Esophagus muscularis mucosa (tissue), 4 donors: ENCODE measurements around the gene SPTLC3. TPM values are rescaled to one million over a fixed set of nuclear protein-coding genes. Genes with fewer than 3 reads are reported as not detected.

ENCODE experiments used
- DNase-seq: peaks from one replicate; pipeline ENCODE4 v3.0.0-alpha.2; 2017; ENCODE audit errors: extremely low spot score
- H3K27ac ChIP-seq, 4 donors: fragments of 200-600 bp; sonication (generic); replicated peaks in 1 of 4; 1 replicate in 3 of 4; 2 replicates in 1 of 4; pipeline ENCODE4 v1.5.1; 2016 to 2019; ENCODE audit warnings: mild to moderate bottlenecking in 1 of 4
- H3K27me3 ChIP-seq, 4 donors: fragments of 200-600 bp; sonication (generic); one replicate each; pipeline versions ENCODE4 v1.5.1 to v1.6.0; 2016 to 2019
- H3K36me3 ChIP-seq, 4 donors: fragments of 200-600 bp; sonication (generic); one replicate each; pipeline ENCODE4 v1.5.1; 2016 to 2019
- H3K4me1 ChIP-seq, 4 donors: fragments of 200-600 bp; sonication (generic); one replicate each; pipeline ENCODE4 v1.5.1; 2016 to 2019
- H3K4me3 ChIP-seq, 4 donors: fragments of 200-600 bp; sonication (generic); 1 replicate in 2 of 4; 2 replicates in 2 of 4; pipeline ENCODE4 v1.5.1; 2016 to 2019; ENCODE audit warnings: mild to moderate bottlenecking in 4 of 4, moderate library complexity in 1 of 4
- H3K9me3 ChIP-seq, 4 donors: fragments of 200-600 bp; sonication (generic); 1 replicate in 3 of 4; 2 replicates in 1 of 4; pipeline ENCODE4 v1.5.1; 2016 to 2019
- EP300 ChIP-seq: sonication (generic); formaldehyde crosslinking; IDR thresholded peaks from one replicate; pipeline ENCODE4 v1.6.1; 2017; ENCODE audit warnings: antibody characterized with exemption
- POLR2A ChIP-seq: fragments of 450-650 bp; IDR thresholded peaks from one replicate; pipeline ENCODE4 v1.6.1; 2017; ENCODE audit warnings: antibody characterized with exemption, moderate library complexity, mild to moderate bottlenecking, low read depth
- POLR2AphosphoS5 ChIP-seq, 2 donors: sonication (generic); formaldehyde crosslinking; IDR thresholded peaks; one replicate each; pipeline ENCODE4 v1.6.1; 2017; ENCODE audit warnings: antibody characterized with exemption in 2 of 2
- WGBS: methylation state at CpG from one replicate; pipeline ENCODE4 v1.1.5; 2018; 5-methylcytosine and 5-hydroxymethylcytosine counted together
- intact Hi-C: fragments of 100-400 bp; cut with DNase I; formaldehyde crosslinking; loops from one replicate; pipeline ENCODE4 v1.15.1; 2023
- total RNA-seq, 4 donors: library from RNA; depleted of rRNA; stranded (reverse); fragments of >200 nt; gene quantifications; one replicate each; pipeline versions ENCODE4 v1.1.0 to v1.2.1, GENCODE V29; 2016
- TF ChIP-seq, protein P1 (sequence below), 3 experiments: fragments of 200-600 bp in 2 of 3; fragments of 450-650 bp in 1 of 3; sonication (generic) in 2 of 3; IDR thresholded peaks; one replicate each; pipeline ENCODE4 v1.5.1; 2017 to 2019; ENCODE audit warnings: antibody characterized with exemption in 3 of 3, mild to moderate bottlenecking in 2 of 3, moderate library complexity in 1 of 3

The SPTLC3 gene
- total RNA-seq, 4 donors from 2014 or later = 2.8 to 12.5 (median 3.9) TPM

DNA sequence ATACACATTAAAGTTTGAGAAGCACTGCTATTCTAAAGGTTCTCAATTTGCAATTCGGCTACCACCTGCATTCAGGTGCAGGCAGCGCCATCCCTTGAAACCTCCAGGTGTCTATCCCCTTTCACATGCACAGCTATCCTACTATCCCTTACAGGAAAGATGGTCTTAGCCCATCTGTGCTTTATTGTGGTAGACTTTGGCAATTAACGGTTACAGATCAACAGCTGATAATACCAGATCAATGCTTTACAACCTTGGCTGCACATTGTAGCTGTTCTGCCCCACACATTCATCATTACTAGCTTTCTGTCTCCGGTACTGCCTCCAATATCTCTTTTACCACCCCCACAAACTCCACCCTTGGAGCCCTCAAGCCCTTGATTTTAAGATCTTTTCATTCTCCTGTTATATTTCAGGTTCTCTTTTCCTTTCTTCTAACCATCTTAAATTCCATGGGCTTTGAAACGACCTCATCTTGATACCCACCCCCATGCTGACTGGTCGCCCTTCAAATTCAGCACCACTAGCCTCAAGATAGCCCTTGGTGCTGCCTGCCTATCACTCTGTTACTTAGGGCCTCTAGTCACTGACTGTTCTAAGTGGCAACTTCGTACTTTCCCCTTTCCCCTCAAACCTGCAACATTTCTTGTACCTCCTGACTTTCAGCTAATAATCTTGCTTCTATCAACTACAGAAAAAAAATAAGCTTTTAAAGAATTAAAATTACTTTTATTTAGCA lies 50.8 kb downstream of the SPTLC3 start:
- WGBS = 64% methylated on average over 7 of the region's 7 CpGs
- no peak for DNase-seq
- intact Hi-C loops = no loop called here

DNA sequence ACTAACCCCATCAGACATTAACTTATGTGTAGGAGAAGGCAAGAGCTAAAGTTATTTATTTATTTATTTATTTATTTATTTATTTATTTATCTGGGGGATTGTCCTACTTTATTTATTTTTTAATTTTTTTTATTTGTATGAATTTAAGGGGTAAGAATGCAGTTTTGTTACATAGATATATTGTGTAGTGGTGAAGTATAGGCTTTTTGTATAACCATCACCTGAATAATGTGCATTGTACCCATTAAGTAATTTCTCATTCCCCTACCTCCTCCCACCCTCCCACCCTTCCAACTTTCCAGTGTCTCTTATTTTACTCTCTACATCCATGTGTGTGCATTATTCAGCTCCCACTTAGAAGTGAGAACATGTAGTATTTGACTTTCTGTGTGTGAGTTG lies 51.6 kb downstream of the SPTLC3 start:
- H3K36me3 ChIP-seq = no peaks in the 10 kb centered on the region
- intact Hi-C loops = no loop called here
- no peaks in the 10 kb centered on the region for H3K27me3 ChIP-seq
- no peak for DNase-seq
- no peak overlapping the region for H3K4me3 ChIP-seq
- H3K9me3 ChIP-seq = no peaks in the 10 kb centered on the region
- H3K27ac ChIP-seq = no peak overlapping the region
- TF ChIP-seq POLR2A (no peak), POLR2AphosphoS5 (IDR thresholded peaks at IDR 0.05) (no peak), EP300 (no peak)
- H3K4me1 ChIP-seq = no peaks in the 10 kb centered on the region

More for the DNA sequence above, 50.8 kb downstream of the SPTLC3 start:
- Histone ChIP-seq H3K27me3 (no peaks in the 10 kb centered on the region), H3K27ac (no peak overlapping the region), H3K4me1 (no peaks in the 10 kb centered on the region), H3K4me3 (no peak overlapping the region), H3K36me3 (no peaks in the 10 kb centered on the region), H3K9me3 (no peaks in the 10 kb centered on the region)
- TF ChIP-seq POLR2A (no peak), EP300 (no peak), POLR2AphosphoS5 (IDR thresholded peaks at IDR 0.05) (no peak)
- TF ChIP-seq, protein P1, sequence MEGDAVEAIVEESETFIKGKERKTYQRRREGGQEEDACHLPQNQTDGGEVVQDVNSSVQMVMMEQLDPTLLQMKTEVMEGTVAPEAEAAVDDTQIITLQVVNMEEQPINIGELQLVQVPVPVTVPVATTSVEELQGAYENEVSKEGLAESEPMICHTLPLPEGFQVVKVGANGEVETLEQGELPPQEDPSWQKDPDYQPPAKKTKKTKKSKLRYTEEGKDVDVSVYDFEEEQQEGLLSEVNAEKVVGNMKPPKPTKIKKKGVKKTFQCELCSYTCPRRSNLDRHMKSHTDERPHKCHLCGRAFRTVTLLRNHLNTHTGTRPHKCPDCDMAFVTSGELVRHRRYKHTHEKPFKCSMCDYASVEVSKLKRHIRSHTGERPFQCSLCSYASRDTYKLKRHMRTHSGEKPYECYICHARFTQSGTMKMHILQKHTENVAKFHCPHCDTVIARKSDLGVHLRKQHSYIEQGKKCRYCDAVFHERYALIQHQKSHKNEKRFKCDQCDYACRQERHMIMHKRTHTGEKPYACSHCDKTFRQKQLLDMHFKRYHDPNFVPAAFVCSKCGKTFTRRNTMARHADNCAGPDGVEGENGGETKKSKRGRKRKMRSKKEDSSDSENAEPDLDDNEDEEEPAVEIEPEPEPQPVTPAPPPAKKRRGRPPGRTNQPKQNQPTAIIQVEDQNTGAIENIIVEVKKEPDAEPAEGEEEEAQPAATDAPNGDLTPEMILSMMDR (IDR thresholded peaks at IDR 0.05) = no peak

DNA sequence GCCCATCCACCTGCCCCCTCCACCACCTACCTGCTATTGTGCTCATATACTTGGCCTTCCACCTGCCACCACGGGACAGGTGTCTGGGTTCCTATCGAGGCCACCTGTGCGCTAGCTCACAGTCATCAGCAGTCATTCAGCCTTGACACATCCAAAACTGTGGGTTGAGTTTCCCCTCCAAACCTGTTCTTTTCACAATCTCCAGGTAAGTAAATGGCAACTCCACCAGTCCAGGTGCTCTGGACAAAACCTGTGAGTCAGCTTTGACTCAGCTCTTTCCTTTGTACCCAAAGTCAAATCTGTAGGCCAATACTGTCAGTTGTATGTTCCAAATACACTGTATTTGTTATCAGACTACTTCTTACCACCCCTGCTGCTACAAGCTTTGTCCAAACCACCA lies 52.6 kb downstream of the SPTLC3 start:
- intact Hi-C loops = no loop called here
- no peaks in the 10 kb centered on the region for H3K36me3 ChIP-seq
- H3K27ac ChIP-seq = no peak overlapping the region
- H3K4me3 ChIP-seq = no peak overlapping the region
- no peak for DNase-seq
- 82% methylated on average over 3 of the region's 3 CpGs for WGBS
- TF ChIP-seq EP300 (no peak), POLR2A (no peak), POLR2AphosphoS5 (IDR thresholded peaks at IDR 0.05) (no peak)
- TF ChIP-seq, protein P1 (IDR thresholded peaks at IDR 0.05) = no peak
- peaks cover 0 to 5% (median 0%) of the 10 kb centered on the region in 4 donors for H3K9me3 ChIP-seq
- no peaks in the 10 kb centered on the region for H3K4me1 ChIP-seq
- H3K27me3 ChIP-seq = no peaks in the 10 kb centered on the region

DNA sequence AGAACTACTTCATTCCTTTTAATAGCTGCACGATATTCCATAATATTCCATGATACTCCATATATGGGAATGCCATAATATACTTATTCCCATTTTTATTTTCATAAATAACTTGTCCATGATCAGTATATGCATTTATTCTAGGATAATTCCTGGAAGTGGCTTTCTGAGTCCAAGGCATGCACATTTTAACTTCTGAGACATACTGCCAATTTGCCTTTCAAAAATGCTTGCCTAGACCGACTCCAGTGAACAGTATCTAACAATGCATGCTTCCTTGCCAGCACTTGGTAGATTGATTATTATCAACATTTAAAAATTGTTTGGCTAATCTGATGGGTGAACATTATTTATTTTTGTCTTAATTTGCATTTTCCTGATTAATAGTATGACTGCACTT lies 54.0 kb downstream of the SPTLC3 start:
- Histone ChIP-seq H3K36me3 (no peaks in the 10 kb centered on the region), H3K27ac (no peak overlapping the region), H3K4me1 (no peaks in the 10 kb centered on the region), H3K4me3 (no peak overlapping the region), H3K9me3 (peaks cover 0 to 7% (median 0%) of the 10 kb centered on the region in 4 donors), H3K27me3 (no peaks in the 10 kb centered on the region)
- TF ChIP-seq EP300 = no peak
- no peak for TF ChIP-seq POLR2A
- TF ChIP-seq, protein P1 (IDR thresholded peaks at IDR 0.05) = no peak
- no peak for TF ChIP-seq POLR2AphosphoS5 (IDR thresholded peaks at IDR 0.05)
- intact Hi-C loops = no loop called here
- DNase-seq = no peak
- 66% methylated on average over 2 of the region's 2 CpGs for whole genome bisulfite sequencing

DNA sequence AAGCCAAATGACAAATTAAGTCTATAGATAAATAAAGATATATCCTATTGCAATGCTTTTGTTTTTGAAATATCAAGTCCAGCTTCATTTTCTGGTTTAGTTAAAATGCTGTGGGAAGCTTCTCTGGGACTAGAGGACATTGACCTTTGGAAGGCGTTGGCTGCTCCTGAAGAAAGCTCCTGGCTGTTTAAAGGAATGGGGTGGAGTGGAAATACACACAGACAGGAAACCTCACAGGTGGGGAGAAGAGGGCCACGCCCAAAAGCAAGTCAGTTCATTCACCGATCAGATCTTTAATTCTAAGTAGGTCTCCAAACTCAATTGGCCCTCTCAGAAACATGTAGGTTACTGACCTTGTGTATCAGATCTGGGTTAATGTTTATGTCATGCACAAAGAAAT lies 59.6 kb downstream of the SPTLC3 start:
- intact Hi-C loops = no loop called here
- H3K9me3 ChIP-seq = peaks cover 0 to 7% (median 0%) of the 10 kb centered on the region in 4 donors
- no peaks in the 10 kb centered on the region for H3K27me3 ChIP-seq
- no peak for DNase-seq
- H3K27ac ChIP-seq = no peak overlapping the region
- WGBS = 82% methylated on average over 3 of the region's 3 CpGs
- TF ChIP-seq POLR2A (no peak), POLR2AphosphoS5 (IDR thresholded peaks at IDR 0.05) (no peak), EP300 (no peak)
- TF ChIP-seq, protein P1 (IDR thresholded peaks at IDR 0.05) = no peak
- no peaks in the 10 kb centered on the region for H3K4me1 ChIP-seq
- H3K4me3 ChIP-seq = no peak overlapping the region
- H3K36me3 ChIP-seq = no peaks in the 10 kb centered on the region
